Activated CD8-positive, alpha-beta T cell treated with anti-CD3 and anti-CD28 coated beads for 36 hours (primary cell): ENCODE measurements around the gene NFASC. TPM values are rescaled to one million over a fixed set of nuclear protein-coding genes. Genes with fewer than 3 reads are reported as not detected.

Experiments used
- ATAC-seq: fragments of 200-7000 bp; cut with Tn5 transposase; one replicate; pipeline ENCODE4 v1.10.0; 2021; ENCODE audit warnings: mild to moderate bottlenecking, moderate library complexity
- CTCF ChIA-PET: fragments of 350-600 bp; sonication (Branson Sonifier 250); formaldehyde crosslinking; loops from one replicate; lab custom pipeline; 2021; ENCODE audit warnings: antibody characterized with exemption; lab: Charles Lee
- POLR2A ChIA-PET: fragments of 350-600 bp; sonication (Branson Sonifier 250); formaldehyde crosslinking; loops from one replicate; lab custom pipeline; 2021; ENCODE audit warnings: antibody characterized with exemption; lab: Charles Lee
- DNase-seq: peaks from one replicate; pipeline ENCODE4 v3.0.0-alpha.2; 2020
- H3K27ac Mint-ChIP-seq: one replicate; pipeline ENCODE4 v1.8.0; 2021; ENCODE audit warnings: mild to moderate bottlenecking, mixed read lengths
- H3K27me3 Mint-ChIP-seq: one replicate; pipeline ENCODE4 v1.8.0; 2021; ENCODE audit warnings: mixed read lengths
- H3K36me3 Mint-ChIP-seq: one replicate; pipeline ENCODE4 v1.8.0; 2021; ENCODE audit warnings: low read depth, mixed read lengths
- H3K4me1 Mint-ChIP-seq: one replicate; pipeline ENCODE4 v1.8.0; 2021; ENCODE audit warnings: low read depth, mixed read lengths
- H3K4me3 Mint-ChIP-seq: one replicate; pipeline ENCODE4 v1.8.0; 2021; ENCODE audit warnings: mild to moderate bottlenecking, moderate library complexity, mixed read lengths
- H3K9me3 Mint-ChIP-seq: one replicate; pipeline ENCODE4 v1.8.0; 2021; ENCODE audit warnings: mixed read lengths
- CTCF ChIP-seq: fragments of 200-600 bp; IDR thresholded peaks from one replicate; pipeline ENCODE4 v1.8.0; 2022; ENCODE audit warnings: antibody characterized with exemption, mild to moderate bottlenecking
- intact Hi-C: fragments of 100-400 bp; cut with micrococcal nuclease; formaldehyde crosslinking; loops from one replicate; pipeline ENCODE4 v1.10.0; 2022
- total RNA-seq, 2 experiments: library from RNA; stranded (reverse); gene quantifications; one replicate each; pipeline ENCODE4 v1.2.3, GENCODE V29; 2021

NFASC gene
- total RNA-seq, 2 experiments from 2014 or later, result not detected

DNA sequence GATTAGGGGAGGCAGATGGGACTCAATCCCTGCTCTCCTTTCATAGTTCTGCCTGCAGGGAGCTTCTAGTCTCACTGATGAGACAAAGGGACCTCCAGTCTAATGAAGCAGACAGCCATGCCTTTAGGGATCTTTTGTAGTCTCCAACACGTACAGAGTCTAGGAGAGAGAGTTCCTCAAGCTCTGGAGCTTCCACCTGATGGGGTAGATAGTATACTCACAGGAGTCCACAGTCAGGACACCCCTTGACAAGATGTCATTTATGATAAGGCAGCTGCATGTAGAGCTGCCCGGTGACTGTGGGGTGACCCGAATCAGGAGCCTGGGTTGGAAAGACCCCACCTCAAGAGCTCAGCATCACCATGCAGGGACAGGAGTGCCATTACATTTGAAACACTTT lies 117.0 kb downstream of the NFASC start:
- no peak overlapping the region for H3K4me3 Mint-ChIP-seq
- no peak for ATAC-seq
- H3K9me3 Mint-ChIP-seq, result no peaks in the 10 kb centered on the region
- peaks cover 9% of the 10 kb centered on the region for H3K4me1 Mint-ChIP-seq
- H3K27me3 Mint-ChIP-seq, result peaks cover 4% of the 10 kb centered on the region
- intact Hi-C loops, result loop anchor here (5.0 kb wide), 1 partner anchor 75 kb away; no protein-coding TSS in a partner anchor
- ChIA-PET CTCF (interaction anchor here (1.1 to 9.8 kb wide), 4 partner anchors 8 to 269 kb away, joined by 3 to 188 read pairs (median 12); no protein-coding TSS in a partner anchor), POLR2A (no interaction called here)
- H3K36me3 Mint-ChIP-seq, result no peaks in the 10 kb centered on the region
- DNase-seq, result no peak
- H3K27ac Mint-ChIP-seq, result no peak overlapping the region
- no peak for TF ChIP-seq CTCF

DNA sequence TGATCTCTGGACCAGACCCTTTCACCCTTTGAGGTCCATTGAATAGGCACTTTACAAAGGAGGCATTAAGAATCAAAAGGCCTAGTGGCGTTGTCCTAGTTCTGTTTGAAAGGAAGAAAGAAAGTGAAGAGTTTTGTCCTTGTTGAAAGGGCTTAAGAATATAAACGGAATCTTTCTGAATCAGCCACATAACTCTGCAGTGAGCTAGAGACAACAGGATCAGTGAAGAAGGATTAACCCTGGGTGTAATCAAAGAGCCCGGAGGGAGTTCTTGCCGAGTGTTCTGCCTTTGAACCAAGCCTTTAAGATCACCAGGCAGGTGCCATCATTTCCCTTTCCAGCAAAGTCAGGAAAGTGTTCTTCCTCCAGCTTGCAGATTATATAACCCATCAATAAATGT lies 117.5 kb downstream of the NFASC start:
- Mint-ChIP-seq H3K4me1 (peaks cover 12% of the 10 kb centered on the region), H3K4me3 (no peak overlapping the region), H3K36me3 (no peaks in the 10 kb centered on the region), H3K27me3 (peaks cover under 1% of the 10 kb centered on the region), H3K9me3 (no peaks in the 10 kb centered on the region), H3K27ac (no peak overlapping the region)
- DNase-seq, result no peak
- POLR2A ChIA-PET, result no interaction called here
- no peak for ATAC-seq
- no peak for TF ChIP-seq CTCF
- CTCF ChIA-PET, result interaction anchor here (1.1 to 9.8 kb wide), 10 partner anchors 8 to 341 kb away, joined by 3 to 188 read pairs (median 8); no protein-coding TSS in a partner anchor
- intact Hi-C loops, result loop anchor here (5.0 kb wide), 1 partner anchor 74 kb away; no protein-coding TSS in a partner anchor

DNA sequence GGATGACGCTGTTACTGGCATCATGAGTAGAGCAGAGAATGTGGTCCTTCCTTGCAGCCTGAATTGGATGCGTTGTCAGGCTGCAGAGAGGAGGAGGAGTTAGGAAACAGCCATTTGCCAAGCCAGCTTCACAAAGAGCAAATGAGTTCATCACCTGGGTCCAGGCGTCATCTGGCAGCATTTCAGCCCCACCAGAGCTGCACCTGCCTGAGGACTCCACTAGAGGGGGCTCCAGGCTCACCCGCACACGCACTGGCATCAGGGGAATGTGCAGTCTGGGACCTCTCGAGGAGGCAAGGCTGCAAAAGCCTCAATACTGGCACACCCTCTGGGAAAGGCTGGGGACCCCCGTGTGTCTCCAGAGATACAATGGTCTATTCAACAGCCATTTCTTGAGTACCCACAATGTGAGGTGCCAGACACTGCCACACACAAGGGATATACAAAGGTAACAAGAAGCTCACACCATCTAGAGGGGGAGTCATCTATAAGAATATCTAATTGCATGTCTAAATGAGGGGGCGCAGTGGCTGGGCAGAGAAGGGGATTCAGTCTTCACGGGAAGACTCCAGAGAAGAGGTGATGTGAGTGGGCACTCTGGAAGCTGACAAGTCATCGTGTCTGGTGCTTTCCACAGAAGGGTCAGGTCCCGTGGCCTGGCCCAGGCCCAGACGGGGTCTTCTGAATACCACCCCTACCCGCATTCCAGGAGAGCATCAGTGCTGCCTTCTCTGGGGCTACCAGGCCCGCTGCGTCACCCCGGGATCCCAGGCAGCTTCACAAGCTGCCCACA lies 118.8 kb downstream of the NFASC start:
- Mint-ChIP-seq H3K36me3 (no peaks in the 10 kb centered on the region), H3K27me3 (no peaks in the 10 kb centered on the region), H3K4me1 (peaks cover 12% of the 10 kb centered on the region), H3K4me3 (no peak overlapping the region), H3K9me3 (no peaks in the 10 kb centered on the region), H3K27ac (no peak overlapping the region)
- ChIA-PET CTCF (interaction anchor here (0.5 to 9.8 kb wide), 38 partner anchors 8 to 340 kb away, joined by 3 to 188 read pairs (median 4); partner anchors contain the start of gene TMCC2), POLR2A (no interaction called here)
- DNase-seq, result peak; percentile 74
- intact Hi-C loops, result loop anchor here (5.0 kb wide), 1 partner anchor 73 kb away; no protein-coding TSS in a partner anchor
- TF ChIP-seq CTCF, result peak; percentile 89
- ATAC-seq, result peak; percentile 98

GRCh38 chr1:204990059-204990664 lies 119.5 kb downstream of the NFASC start:
- Mint-ChIP-seq H3K36me3 (no peaks in the 10 kb centered on the region), H3K9me3 (no peaks in the 10 kb centered on the region), H3K4me1 (peaks cover 12% of the 10 kb centered on the region), H3K4me3 (no peak overlapping the region), H3K27ac (no peak overlapping the region), H3K27me3 (no peaks in the 10 kb centered on the region)
- CTCF ChIA-PET, result interaction anchor here (0.5 to 9.8 kb wide), 26 partner anchors 7 to 339 kb away, joined by 3 to 188 read pairs (median 4); partner anchors contain the start of gene TMCC2
- ATAC-seq, result no peak
- DNase-seq, result no peak
- POLR2A ChIA-PET, result no interaction called here
- intact Hi-C loops, result no loop called here
- no peak for TF ChIP-seq CTCF
